ENCODE data around the gene CHGA. TPM values are rescaled to one million over a fixed set of nuclear protein-coding genes. Genes with fewer than 3 reads are reported as not detected.

Gene CHGA
- total RNA-seq, 6 experiments from 2014 or later: 0.18 to 0.25 TPM; not detected in 4

GRCh38 chr14:92959761-92960680, 37.1 kb downstream of the CHGA start:
- peak in 1 of 3 donors; percentile 44 for DNase-seq
- intact Hi-C loops (cut with DNase I): loop anchor here in 1 of 2 donors (10.0 kb wide), 1 partner anchor 185 kb away; no protein-coding TSS in a partner anchor
- Histone ChIP-seq H3K9me3 (no peaks in the 10 kb centered on the region), H3K36me3 (peaks cover 0 to 31% (median 5%) of the 10 kb centered on the region in 4 donors), H3K27me3 (no peaks in the 10 kb centered on the region), H3K4me1 (peaks cover 0 to 21% (median 13%) of the 10 kb centered on the region in 4 donors), H3K4me3 (no peak overlapping the region), H3K27ac (no peak overlapping the region)
- no peak for ATAC-seq
- 92% methylated on average over 8 of the region's 30 CpGs for WGBS (ENCODE audit: insufficient coverage, low coverage, low lambda C conversion rate, missing lambda C conversion rate)
- TF ChIP-seq CTCF (IDR thresholded peaks at IDR 0.05): no peak
- no peak for TF ChIP-seq POLR2A (IDR thresholded peaks at IDR 0.05)

GRCh38 chr14:92960706-92961566, 38.0 kb downstream of the CHGA start:
- 90% methylated on average over 7 of the region's 18 CpGs for WGBS (ENCODE audit: insufficient coverage, low coverage, low lambda C conversion rate, missing lambda C conversion rate)
- intact Hi-C loops (cut with DNase I): no loop called here
- Histone ChIP-seq H3K4me3 (no peak overlapping the region), H3K27me3 (no peaks in the 10 kb centered on the region), H3K36me3 (peaks cover 0 to 28% (median 5%) of the 10 kb centered on the region in 4 donors), H3K4me1 (peaks cover 0 to 27% (median 15%) of the 10 kb centered on the region in 4 donors), H3K27ac (no peak overlapping the region), H3K9me3 (no peaks in the 10 kb centered on the region)
- peak in 1 of 3 donors; percentile 48 for DNase-seq
- no peak for TF ChIP-seq POLR2A (IDR thresholded peaks at IDR 0.05)
- TF ChIP-seq CTCF (IDR thresholded peaks at IDR 0.05): no peak
- no peak for ATAC-seq

- peaks cover 0 to 27% (median 15%) of the 10 kb centered on the region in 4 donors for H3K4me1 ChIP-seq
- no peak overlapping the region for H3K27ac ChIP-seq
- H3K27me3 ChIP-seq: no peaks in the 10 kb centered on the region
- peak in 1 of 3 donors; percentile 35 for DNase-seq
- no peak overlapping the region for H3K4me3 ChIP-seq
- H3K36me3 ChIP-seq: peaks cover 0 to 23% (median 5%) of the 10 kb centered on the region in 4 donors
- H3K9me3 ChIP-seq: no peaks in the 10 kb centered on the region
- no peak for TF ChIP-seq POLR2A (IDR thresholded peaks at IDR 0.05)
- TF ChIP-seq CTCF (IDR thresholded peaks at IDR 0.05): no peak
- WGBS (ENCODE audit: insufficient coverage, low coverage, low lambda C conversion rate, missing lambda C conversion rate): 100% methylated on average over 3 of the region's 7 CpGs
- ATAC-seq: no peak
- intact Hi-C loops (cut with DNase I): no loop called here
Measured at GRCh38 chr14:92961567-92961855, 38.6 kb downstream of the CHGA start.

- Histone ChIP-seq H3K36me3 (peaks cover 0 to 17% (median under 1%) of the 10 kb centered on the region in 4 donors), H3K27ac (no peak overlapping the region), H3K9me3 (no peaks in the 10 kb centered on the region), H3K4me3 (no peak overlapping the region), H3K27me3 (no peaks in the 10 kb centered on the region), H3K4me1 (peaks cover 0 to 27% (median 15%) of the 10 kb centered on the region in 4 donors)
- ATAC-seq (no peak), DNase-seq (peak in 1 of 3 donors; percentile 31)
- TF ChIP-seq POLR2A (IDR thresholded peaks at IDR 0.05): no peak
- intact Hi-C loops (cut with DNase I): no loop called here
- 86% methylated on average over 7 of the region's 20 CpGs for WGBS (ENCODE audit: insufficient coverage, low coverage, low lambda C conversion rate, missing lambda C conversion rate)
Measured at GRCh38 chr14:92962031-92962830, 39.3 kb downstream of the CHGA start.

Measured in right lobe of liver (tissue), 6 donors.